Esophagus squamous epithelium (tissue), 4 donors: ENCODE measurements around the gene MALT1.

Source experiments
- POLR2A ChIP-seq, 4 donors: fragments of 450-650 bp; IDR thresholded peaks; one replicate each; pipeline ENCODE4 v1.6.1; 2017; ENCODE audit warnings: antibody characterized with exemption in 4 of 4, mild to moderate bottlenecking in 4 of 4, moderate library complexity in 3 of 4
- TF ChIP-seq, protein P1 (sequence below), 6 experiments: fragments of 450-650 bp in 4 of 6; fragments of 200-600 bp in 2 of 6; sonication (generic) in 2 of 6; IDR thresholded peaks; one replicate each; pipeline ENCODE4 v1.5.1; 2016 to 2019; ENCODE audit warnings: antibody characterized with exemption in 6 of 6, mild to moderate bottlenecking in 4 of 6, moderate library complexity in 4 of 6

DNA sequence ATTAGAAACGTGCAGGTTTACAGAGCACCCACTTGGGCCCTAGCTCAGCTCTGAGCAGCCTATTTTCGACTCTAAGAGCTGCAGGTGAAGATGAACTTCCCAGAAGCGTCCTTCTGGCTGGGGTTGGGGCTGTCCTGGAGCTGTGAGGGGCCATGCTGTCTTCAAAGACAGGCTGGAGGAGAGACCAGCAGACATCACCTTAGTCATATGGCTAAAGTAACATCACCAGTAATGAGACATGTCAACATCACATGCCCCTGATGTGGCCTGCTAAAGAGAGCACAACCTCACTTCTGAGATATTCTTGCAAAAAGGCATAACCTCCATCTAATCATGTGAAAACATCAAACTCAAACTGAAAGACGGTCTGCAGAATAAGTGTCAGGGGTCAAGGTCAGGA, 106.2 kb downstream of the MALT1 start:
- TF ChIP-seq, protein P1, sequence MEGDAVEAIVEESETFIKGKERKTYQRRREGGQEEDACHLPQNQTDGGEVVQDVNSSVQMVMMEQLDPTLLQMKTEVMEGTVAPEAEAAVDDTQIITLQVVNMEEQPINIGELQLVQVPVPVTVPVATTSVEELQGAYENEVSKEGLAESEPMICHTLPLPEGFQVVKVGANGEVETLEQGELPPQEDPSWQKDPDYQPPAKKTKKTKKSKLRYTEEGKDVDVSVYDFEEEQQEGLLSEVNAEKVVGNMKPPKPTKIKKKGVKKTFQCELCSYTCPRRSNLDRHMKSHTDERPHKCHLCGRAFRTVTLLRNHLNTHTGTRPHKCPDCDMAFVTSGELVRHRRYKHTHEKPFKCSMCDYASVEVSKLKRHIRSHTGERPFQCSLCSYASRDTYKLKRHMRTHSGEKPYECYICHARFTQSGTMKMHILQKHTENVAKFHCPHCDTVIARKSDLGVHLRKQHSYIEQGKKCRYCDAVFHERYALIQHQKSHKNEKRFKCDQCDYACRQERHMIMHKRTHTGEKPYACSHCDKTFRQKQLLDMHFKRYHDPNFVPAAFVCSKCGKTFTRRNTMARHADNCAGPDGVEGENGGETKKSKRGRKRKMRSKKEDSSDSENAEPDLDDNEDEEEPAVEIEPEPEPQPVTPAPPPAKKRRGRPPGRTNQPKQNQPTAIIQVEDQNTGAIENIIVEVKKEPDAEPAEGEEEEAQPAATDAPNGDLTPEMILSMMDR (IDR thresholded peaks at IDR 0.05) = no peak
- no peak for TF ChIP-seq POLR2A (IDR thresholded peaks at IDR 0.05)
